Astrocyte (in vitro differentiated cells and primary cell): ENCODE measurements around the gene ANKRD33B.

ENCODE experiments used
- CTCF ChIP-seq: IDR thresholded peaks from 2 replicates; pipeline ENCODE4 v1.5.1; 2011; ENCODE audit warnings: low read depth, mild to moderate bottlenecking, inconsistent platforms, low read length, moderate library complexity; ENCODE audit not compliant: insufficient read depth
- EZH2 ChIP-seq: IDR thresholded peaks from 2 replicates; pipeline ENCODE4 v1.6.1; 2012; ENCODE audit warnings: mild to moderate bottlenecking, low read length, inconsistent platforms; ENCODE audit not compliant: insufficient read depth

GRCh38 chr5:10652606-10653005 lies 88.7 kb downstream of the ANKRD33B start:
- TF ChIP-seq CTCF: no peak
- TF ChIP-seq EZH2: no peak
